Chondrocyte (in vitro differentiated cells): ENCODE results near the gene BTN2A1. TPM values are rescaled to one million over a fixed set of nuclear protein-coding genes. Genes with fewer than 3 reads are reported as not detected.

Experiments used
- DNase-seq: peaks from one replicate; pipeline ENCODE4 v3.0.0; 2021; ENCODE audit warnings: mixed read lengths, low spot score
- H3K27ac Mint-ChIP-seq: one replicate; pipeline ENCODE4 v1.8.0; 2021; ENCODE audit warnings: mild to moderate bottlenecking, moderate library complexity, mixed read lengths; ENCODE audit not compliant: unreplicated experiment
- H3K27me3 Mint-ChIP-seq: 2 replicates; pipeline ENCODE4 v1.8.0; 2021; ENCODE audit warnings: low read depth, mixed read lengths
- H3K36me3 Mint-ChIP-seq: 2 replicates; pipeline ENCODE4 v1.8.0; 2021; ENCODE audit warnings: low read depth, mixed read lengths
- H3K4me1 Mint-ChIP-seq: 2 replicates; pipeline ENCODE4 v1.8.0; 2021; ENCODE audit warnings: low read depth, mild to moderate bottlenecking, mixed read lengths
- H3K4me3 Mint-ChIP-seq: one replicate; pipeline ENCODE4 v1.8.0; 2021; ENCODE audit warnings: mild to moderate bottlenecking, moderate library complexity, mixed read lengths; ENCODE audit not compliant: unreplicated experiment
- H3K9me3 Mint-ChIP-seq: 2 replicates; pipeline ENCODE4 v1.8.0; 2021; ENCODE audit warnings: low read depth, mixed read lengths
- total RNA-seq: library from RNA; stranded (reverse); gene quantifications from 3 replicates; pipeline ENCODE4 v1.2.1, GENCODE V29; 2021
- TF ChIP-seq, protein P1 (sequence below): fragments of 200-600 bp; sonication (generic); IDR thresholded peaks from 2 replicates; pipeline ENCODE4 v1.5.0; 2021; ENCODE audit warnings: antibody characterized with exemption, mild to moderate bottlenecking, moderate library complexity

Gene BTN2A1
- total RNA-seq, 1 donor from 2014 or later, result 33.6 TPM

DNA sequence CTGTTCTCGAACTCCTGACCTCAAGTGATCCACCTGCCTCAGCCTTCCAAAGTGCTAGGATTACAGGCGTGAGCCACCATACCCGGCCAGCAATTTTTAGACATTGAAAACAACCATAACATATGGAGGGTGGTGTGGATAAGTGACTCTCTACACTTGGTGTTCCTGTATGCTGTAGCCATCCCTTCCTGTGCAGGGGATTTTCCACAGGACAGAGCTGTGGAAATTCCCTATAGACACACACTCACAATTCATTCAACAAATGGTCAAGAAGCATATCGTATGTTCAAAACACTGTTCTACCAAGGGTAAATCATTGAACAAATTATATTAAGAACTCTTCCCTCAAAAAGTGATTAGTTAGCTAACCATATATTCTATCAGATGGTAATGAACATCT, 6.3 kb downstream of the BTN2A1 start:
- Mint-ChIP-seq H3K4me1 (peaks cover 32% of the 10 kb centered on the region), H3K36me3 (peaks cover 81% of the 10 kb centered on the region), H3K4me3 (no peak overlapping the region), H3K9me3 (no peaks in the 10 kb centered on the region), H3K27ac (no peak overlapping the region), H3K27me3 (no peaks in the 10 kb centered on the region)
- TF ChIP-seq, protein P1, sequence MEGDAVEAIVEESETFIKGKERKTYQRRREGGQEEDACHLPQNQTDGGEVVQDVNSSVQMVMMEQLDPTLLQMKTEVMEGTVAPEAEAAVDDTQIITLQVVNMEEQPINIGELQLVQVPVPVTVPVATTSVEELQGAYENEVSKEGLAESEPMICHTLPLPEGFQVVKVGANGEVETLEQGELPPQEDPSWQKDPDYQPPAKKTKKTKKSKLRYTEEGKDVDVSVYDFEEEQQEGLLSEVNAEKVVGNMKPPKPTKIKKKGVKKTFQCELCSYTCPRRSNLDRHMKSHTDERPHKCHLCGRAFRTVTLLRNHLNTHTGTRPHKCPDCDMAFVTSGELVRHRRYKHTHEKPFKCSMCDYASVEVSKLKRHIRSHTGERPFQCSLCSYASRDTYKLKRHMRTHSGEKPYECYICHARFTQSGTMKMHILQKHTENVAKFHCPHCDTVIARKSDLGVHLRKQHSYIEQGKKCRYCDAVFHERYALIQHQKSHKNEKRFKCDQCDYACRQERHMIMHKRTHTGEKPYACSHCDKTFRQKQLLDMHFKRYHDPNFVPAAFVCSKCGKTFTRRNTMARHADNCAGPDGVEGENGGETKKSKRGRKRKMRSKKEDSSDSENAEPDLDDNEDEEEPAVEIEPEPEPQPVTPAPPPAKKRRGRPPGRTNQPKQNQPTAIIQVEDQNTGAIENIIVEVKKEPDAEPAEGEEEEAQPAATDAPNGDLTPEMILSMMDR, result no peak
- DNase-seq, result no peak

- H3K27ac Mint-ChIP-seq, result no peak overlapping the region
- no peaks in the 10 kb centered on the region for H3K9me3 Mint-ChIP-seq
- no peaks in the 10 kb centered on the region for H3K27me3 Mint-ChIP-seq
- peaks cover 26% of the 10 kb centered on the region for H3K4me1 Mint-ChIP-seq
- DNase-seq, result no peak
- peaks cover 79% of the 10 kb centered on the region for H3K36me3 Mint-ChIP-seq
- no peak overlapping the region for H3K4me3 Mint-ChIP-seq
- TF ChIP-seq, protein P1, result no peak
Measured at GRCh38 chr6:26464416-26465131, 6.8 kb downstream of the BTN2A1 start.

DNA sequence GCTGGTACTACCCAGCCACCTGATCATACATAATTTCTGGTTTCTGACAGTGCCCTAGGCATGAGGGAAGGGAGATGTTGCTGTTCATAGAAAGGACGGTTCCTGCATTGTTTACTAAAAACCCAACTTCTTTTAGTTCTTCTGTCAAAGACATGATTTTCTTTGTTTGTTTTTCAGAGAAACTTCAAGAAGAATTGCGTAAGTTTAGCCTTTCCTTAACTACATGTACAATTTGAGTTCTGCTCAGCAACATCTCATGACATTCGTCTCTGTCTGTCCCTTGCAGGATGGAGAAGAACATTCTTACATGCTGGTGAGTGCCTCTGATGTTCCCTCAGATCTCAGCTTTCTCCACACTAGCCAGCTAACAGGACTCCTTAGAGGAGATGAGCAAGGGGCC, 8.0 kb downstream of the BTN2A1 start:
- TF ChIP-seq, protein P1, result no peak
- Mint-ChIP-seq H3K36me3 (peaks cover 67% of the 10 kb centered on the region), H3K27ac (no peak overlapping the region), H3K4me3 (no peak overlapping the region), H3K9me3 (no peaks in the 10 kb centered on the region), H3K4me1 (peaks cover 14% of the 10 kb centered on the region), H3K27me3 (no peaks in the 10 kb centered on the region)
- no peak for DNase-seq

- no peak for DNase-seq
- Mint-ChIP-seq H3K9me3 (peaks cover 5% of the 10 kb centered on the region), H3K27me3 (no peaks in the 10 kb centered on the region), H3K4me3 (no peak overlapping the region), H3K36me3 (peaks cover 49% of the 10 kb centered on the region), H3K4me1 (peaks cover 12% of the 10 kb centered on the region), H3K27ac (no peak overlapping the region)
- TF ChIP-seq, protein P1, result no peak
Measured at GRCh38 chr6:26468829-26469228, 11.1 kb downstream of the BTN2A1 start.

GRCh38 chr6:26470643-26471042, 12.9 kb downstream of the BTN2A1 start:
- no peak for DNase-seq
- H3K4me1 Mint-ChIP-seq, result peaks cover 27% of the 10 kb centered on the region
- H3K27ac Mint-ChIP-seq, result no peak overlapping the region
- H3K36me3 Mint-ChIP-seq, result peaks cover 31% of the 10 kb centered on the region
- H3K4me3 Mint-ChIP-seq, result no peak overlapping the region
- H3K27me3 Mint-ChIP-seq, result no peaks in the 10 kb centered on the region
- TF ChIP-seq, protein P1, result no peak
- peaks cover 5% of the 10 kb centered on the region for H3K9me3 Mint-ChIP-seq
